B cell (primary cell): ENCODE measurements around the gene PRAF2. TPM values are rescaled to one million over a fixed set of nuclear protein-coding genes. Genes with fewer than 3 reads are reported as not detected.

Experiments used
- ATAC-seq: fragments of 200-7000 bp; cut with Tn5 transposase; one replicate; pipeline ENCODE4 v1.10.0; 2021; ENCODE audit warnings: low read depth, mild to moderate bottlenecking, moderate number of reproducible peaks, moderate library complexity
- CTCF ChIA-PET: fragments of 350-600 bp; sonication (Branson Sonifier 250); formaldehyde crosslinking; loops from one replicate; lab custom pipeline; 2021; ENCODE audit warnings: antibody characterized with exemption, inconsistent platforms; lab: Charles Lee
- POLR2A ChIA-PET: fragments of 350-600 bp; sonication (Branson Sonifier 250); formaldehyde crosslinking; loops from one replicate; lab custom pipeline; 2021; ENCODE audit warnings: antibody characterized with exemption; lab: Charles Lee
- DNase-seq: peaks from one replicate; pipeline ENCODE4 v3.0.0; 2013
- H2AFZ ChIP-seq: 2 replicates; pipeline ENCODE4 v1.6.1; 2012; ENCODE audit warnings: mild to moderate bottlenecking, low read depth, low read length; ENCODE audit not compliant: insufficient read depth, poor library complexity, severe bottlenecking
- H3K27ac ChIP-seq, 2 donors: 1 replicate in 1 of 2; 2 replicates in 1 of 2; pipeline ENCODE4 v1.5.1; 2012 to 2013; ENCODE audit warnings: low read length in 2 of 2, mild to moderate bottlenecking in 2 of 2, moderate library complexity in 1 of 2
- H3K27me3 ChIP-seq, 4 experiments: fragments of 200-600 bp in 1 of 4; sonication (generic) in 1 of 4; replicated peaks in 1 of 4; 1 replicate in 2 of 4; 2 replicates in 2 of 4; pipeline versions ENCODE4 v1.6.1 to v1.7.0; 2013 to 2016; ENCODE audit warnings: low read length in 3 of 4, mild to moderate bottlenecking in 2 of 4, mixed read lengths in 1 of 4, moderate library complexity in 1 of 4; ENCODE audit not compliant: insufficient read depth in 4 of 4, control insufficient read depth in 3 of 4; ENCODE audit errors: control extremely low read depth in 1 of 4
- H3K36me3 ChIP-seq, 2 experiments: replicated peaks in 1 of 2; 1 replicate in 1 of 2; 2 replicates in 1 of 2; pipeline versions ENCODE4 v1.6.1 to v1.7.1; 2013; ENCODE audit warnings: low read length in 1 of 2; ENCODE audit not compliant: insufficient read depth in 2 of 2, control insufficient read depth in 1 of 2; ENCODE audit errors: control extremely low read depth in 1 of 2, extremely low read depth in 1 of 2
- H3K4me1 ChIP-seq, 2 donors: fragments of 200-600 bp in 1 of 2; sonication (generic) in 1 of 2; 1 replicate in 1 of 2; 2 replicates in 1 of 2; pipeline versions ENCODE4 v1.5.1 to v1.6.1; 2013 to 2017; ENCODE audit warnings: low read length in 2 of 2; ENCODE audit not compliant: control insufficient read depth in 2 of 2, insufficient read depth in 2 of 2
- H3K4me2 ChIP-seq: replicated peaks from 2 replicates; pipeline ENCODE3; 2012; ENCODE audit warnings: mild to moderate bottlenecking, low read depth, low read length; ENCODE audit not compliant: poor library complexity, severe bottlenecking
- H3K4me3 ChIP-seq, 5 experiments: fragments of 200-600 bp in 1 of 5; sonication (generic) in 1 of 5; 1 replicate in 3 of 5; 2 replicates in 2 of 5; pipeline versions ENCODE4 v1.5.1 to v1.7.0; 2011 to 2016; ENCODE audit warnings: low read length in 4 of 5, mild to moderate bottlenecking in 4 of 5, low read depth in 2 of 5, control low read depth in 1 of 5, moderate library complexity in 1 of 5; ENCODE audit not compliant: insufficient read depth in 1 of 5; ENCODE audit errors: control extremely low read depth in 1 of 5, extremely low read depth in 1 of 5
- H3K79me2 ChIP-seq: fragments of 200-600 bp; sonication (generic); one replicate; pipeline ENCODE4 v1.6.0; 2016; ENCODE audit warnings: low read length; ENCODE audit not compliant: control insufficient read depth, insufficient read depth
- H3K9ac ChIP-seq: fragments of 200-600 bp; sonication (generic); 2 replicates; pipeline ENCODE4 v1.6.1; 2017; ENCODE audit warnings: mild to moderate bottlenecking, low read length, moderate library complexity
- H3K9me3 ChIP-seq, 3 donors: one replicate each; pipeline versions ENCODE4 v1.6.1 to v1.7.1; 2013; ENCODE audit warnings: low read length in 2 of 3; ENCODE audit not compliant: control insufficient read depth in 2 of 3, insufficient read depth in 1 of 3; ENCODE audit errors: control extremely low read depth in 1 of 3
- H4K20me1 ChIP-seq: 2 replicates; pipeline ENCODE4 v1.6.0; 2012; ENCODE audit warnings: mild to moderate bottlenecking, low read length; ENCODE audit not compliant: insufficient read depth, control insufficient read depth, poor library complexity, severe bottlenecking
- H3K27ac Mint-ChIP-seq: one replicate; pipeline ENCODE4 v1.8.0; 2021; ENCODE audit warnings: mixed read lengths
- H3K27me3 Mint-ChIP-seq: one replicate; pipeline ENCODE4 v1.8.0; 2021; ENCODE audit warnings: mixed read lengths
- H3K4me1 Mint-ChIP-seq: one replicate; pipeline ENCODE4 v1.8.0; 2021; ENCODE audit warnings: mixed read lengths
- H3K4me3 Mint-ChIP-seq: one replicate; pipeline ENCODE4 v1.8.0; 2021; ENCODE audit warnings: mixed read lengths
- H3K9me3 Mint-ChIP-seq: one replicate; pipeline ENCODE4 v1.8.0; 2022; ENCODE audit warnings: mixed read lengths; ENCODE audit not compliant: insufficient read depth
- EZH2 ChIP-seq: IDR thresholded peaks from 2 replicates; pipeline ENCODE4 v1.6.1; 2012; ENCODE audit warnings: borderline replicate concordance, low read depth, mild to moderate bottlenecking, moderate library complexity, low read length; ENCODE audit not compliant: insufficient read depth, poor library complexity, severe bottlenecking
- WGBS: methylation state at CpG from one replicate; pipeline ENCODE4 v1.1.5; 2013; ENCODE audit warnings: missing lambda C conversion rate; ENCODE audit not compliant: insufficient coverage; 5-methylcytosine and 5-hydroxymethylcytosine counted together
- intact Hi-C: fragments of 100-400 bp; cut with micrococcal nuclease; formaldehyde crosslinking; loops from one replicate; pipeline ENCODE4 v1.10.0; 2022
- polyA plus RNA-seq: library from polyadenylated mRNA; depleted of rRNA; stranded (reverse); fragments of >200 nt; gene quantifications from 2 replicates; pipeline ENCODE4 v1.2.3, GENCODE V29; 2012
- total RNA-seq, 2 donors: library from RNA; stranded (reverse); fragments of 120-200 nt in 1 of 2; gene quantifications; 1 replicate in 1 of 2; 2 replicates in 1 of 2; pipeline versions ENCODE4 v1.2.3 to v1.2.4, GENCODE V29; 2013 to 2022
- TF ChIP-seq, protein P1 (sequence below): fragments of 200-600 bp; IDR thresholded peaks from one replicate; pipeline ENCODE4 v1.8.0; 2022; ENCODE audit warnings: antibody characterized with exemption, mild to moderate bottlenecking

The PRAF2 gene
- total and polyA plus RNA-seq, 2 donors (not counting 1 experiment from before 2014, with no cell fraction given) = 19.0 to 19.4 TPM

DNA sequence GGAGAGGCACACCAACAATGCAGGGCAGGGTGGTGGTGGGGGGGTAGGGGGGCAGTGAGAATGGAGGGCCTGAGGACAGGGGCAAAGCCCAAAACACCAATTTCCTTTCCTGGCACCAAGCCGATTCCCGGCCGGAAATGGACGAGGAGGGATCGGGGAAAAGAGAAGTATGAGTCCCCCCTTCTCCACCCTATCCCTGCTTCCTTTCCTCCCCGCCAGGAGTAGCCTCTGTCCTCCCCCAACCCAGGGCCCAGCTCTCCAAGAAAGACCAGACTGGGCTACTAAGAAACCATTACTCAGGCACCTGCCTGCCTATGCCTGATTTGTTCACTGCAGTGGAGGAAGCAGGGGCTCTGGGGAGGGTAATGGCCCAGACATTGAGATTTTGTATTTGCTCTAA, 14.6 kb downstream of the PRAF2 start:
- Histone ChIP-seq H3K27me3 (no peaks in the 10 kb centered on the region), H4K20me1 (no peaks in the 10 kb centered on the region), H3K79me2 (peaks cover under 1% of the 10 kb centered on the region), H2AFZ (no peak overlapping the region), H3K4me2 (no peak overlapping the region), H3K4me3 (no peak overlapping the region), H3K9ac (no peak overlapping the region), H3K9me3 (no peaks in the 10 kb centered on the region), H3K4me1 (peaks cover 4 to 6% of the 10 kb centered on the region in 2 donors), H3K36me3 (no peaks in the 10 kb centered on the region), H3K27ac (no peak overlapping the region)
- ChIA-PET CTCF (no interaction called here), POLR2A (no interaction called here)
- intact Hi-C loops = no loop called here
- DNase-seq (no peak), ATAC-seq (no peak)
- WGBS = no CpG with 5 or more reads among the region's 6 CpGs
- Mint-ChIP-seq H3K27ac (no peak overlapping the region), H3K9me3 (no peaks in the 10 kb centered on the region), H3K27me3 (no peaks in the 10 kb centered on the region), H3K4me1 (peaks cover 13% of the 10 kb centered on the region), H3K4me3 (no peak overlapping the region)
- no peak for TF ChIP-seq EZH2
- TF ChIP-seq, protein P1, sequence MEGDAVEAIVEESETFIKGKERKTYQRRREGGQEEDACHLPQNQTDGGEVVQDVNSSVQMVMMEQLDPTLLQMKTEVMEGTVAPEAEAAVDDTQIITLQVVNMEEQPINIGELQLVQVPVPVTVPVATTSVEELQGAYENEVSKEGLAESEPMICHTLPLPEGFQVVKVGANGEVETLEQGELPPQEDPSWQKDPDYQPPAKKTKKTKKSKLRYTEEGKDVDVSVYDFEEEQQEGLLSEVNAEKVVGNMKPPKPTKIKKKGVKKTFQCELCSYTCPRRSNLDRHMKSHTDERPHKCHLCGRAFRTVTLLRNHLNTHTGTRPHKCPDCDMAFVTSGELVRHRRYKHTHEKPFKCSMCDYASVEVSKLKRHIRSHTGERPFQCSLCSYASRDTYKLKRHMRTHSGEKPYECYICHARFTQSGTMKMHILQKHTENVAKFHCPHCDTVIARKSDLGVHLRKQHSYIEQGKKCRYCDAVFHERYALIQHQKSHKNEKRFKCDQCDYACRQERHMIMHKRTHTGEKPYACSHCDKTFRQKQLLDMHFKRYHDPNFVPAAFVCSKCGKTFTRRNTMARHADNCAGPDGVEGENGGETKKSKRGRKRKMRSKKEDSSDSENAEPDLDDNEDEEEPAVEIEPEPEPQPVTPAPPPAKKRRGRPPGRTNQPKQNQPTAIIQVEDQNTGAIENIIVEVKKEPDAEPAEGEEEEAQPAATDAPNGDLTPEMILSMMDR = no peak

DNA sequence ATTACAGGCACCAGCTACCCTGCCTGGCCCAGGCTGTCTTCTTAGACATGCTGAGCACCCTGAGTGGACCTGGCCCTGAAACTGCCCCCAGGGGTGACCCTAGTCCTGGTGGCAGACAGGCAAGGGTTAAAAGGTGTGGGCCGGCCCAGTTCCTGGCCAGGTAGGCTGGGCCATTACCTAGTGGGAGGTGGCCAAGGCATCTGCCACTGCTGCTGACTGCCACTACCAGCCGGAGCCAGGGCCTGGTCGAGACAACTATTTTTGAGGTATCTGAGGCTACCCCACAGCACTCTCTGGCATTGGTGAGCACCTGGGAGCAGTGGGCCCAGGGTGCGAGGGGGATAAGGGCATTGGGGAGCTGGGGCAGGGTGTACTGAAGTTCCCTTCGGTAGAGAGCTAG, 15.0 kb downstream of the PRAF2 start, which contains the start of gene CCDC120:
TSS of gene CCDC120 (plus strand) at position 206 of the 400 bp plus-strand sequence. CDS start 3,043 bp downstream, outside the sequence.
- Histone ChIP-seq H4K20me1 (no peaks in the 10 kb centered on the region), H3K4me2 (no peak within 1 kb of the TSS), H3K4me3 (no peak within 1 kb of the TSS), H3K27ac (no peak within 1 kb of the TSS), H3K9ac (no peak within 1 kb of the TSS), H3K36me3 (no peaks in the 10 kb centered on the region), H3K27me3 (no peaks in the 10 kb centered on the region), H3K79me2 (peaks cover 4% of the 10 kb centered on the region), H3K4me1 (peaks cover 8 to 10% of the 10 kb centered on the region in 2 donors), H3K9me3 (no peaks in the 10 kb centered on the region), H2AFZ (no peak within 1 kb of the TSS)
- CTCF ChIA-PET = no interaction called here
- DNase-seq = no peak
- intact Hi-C loops = no loop called here
- Mint-ChIP-seq H3K9me3 (no peaks in the 10 kb centered on the region), H3K27ac (no peak within 1 kb of the TSS), H3K27me3 (no peaks in the 10 kb centered on the region), H3K4me1 (peaks cover 17% of the 10 kb centered on the region), H3K4me3 (no peak within 1 kb of the TSS)
- 94% methylated on average over 4 of the region's 5 CpGs for WGBS
- POLR2A ChIA-PET = no interaction called here
- no peak for ATAC-seq
- TF ChIP-seq, protein P1 = no peak
- TF ChIP-seq EZH2 = no peak
